ENCODE data around the gene MTMR11.
"Not testable (repeated sequence)": the region's sequence is repeated elsewhere in the genome, so short reads cannot be mapped to it uniquely, and the experiment has no call there.

MTMR11 gene

DNA sequence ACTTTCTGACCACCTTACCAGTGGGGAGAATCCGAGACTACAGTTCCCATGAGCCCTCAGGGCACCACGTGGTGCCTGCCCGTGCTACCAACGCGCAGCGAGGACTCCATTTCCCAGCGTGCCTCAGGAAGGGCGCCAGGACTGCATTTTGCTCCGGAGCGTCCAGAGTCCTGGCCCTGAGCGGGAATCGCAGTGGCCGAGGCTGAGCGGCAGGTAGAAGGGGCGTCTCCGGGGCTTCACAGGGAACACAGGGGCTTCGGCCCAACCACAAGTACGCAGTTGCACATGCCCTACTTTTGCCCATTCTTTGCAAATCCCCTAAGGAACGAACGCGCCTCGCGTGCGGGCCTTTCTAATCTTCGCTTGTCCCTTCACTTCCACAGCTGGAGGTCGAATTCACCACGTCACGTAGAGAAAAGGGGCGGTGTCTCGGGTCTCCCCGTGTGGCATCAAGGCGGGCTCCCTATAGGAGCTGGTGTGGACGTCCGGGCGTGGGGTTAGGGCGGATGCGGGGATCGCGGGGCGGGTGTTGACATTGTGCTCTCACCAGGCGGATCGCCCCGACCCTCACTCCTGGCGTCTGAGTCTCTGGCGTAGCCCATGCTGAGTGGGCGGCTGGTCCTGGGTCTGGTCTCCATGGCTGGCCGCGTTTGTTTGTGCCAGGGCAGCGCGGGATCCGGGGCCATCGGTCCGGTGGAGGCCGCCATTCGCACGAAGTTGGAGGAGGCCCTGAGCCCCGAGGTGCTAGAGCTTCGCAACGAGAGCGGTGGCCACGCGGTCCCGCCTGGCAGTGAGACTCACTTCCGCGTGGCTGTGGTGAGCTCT lies 37.0 kb downstream of the MTMR11 start, which contains the start of gene BOLA1:
Gene BOLA1 (plus strand): TSS at position 109 of the 825 bp plus-strand sequence. CDS start 492 bp downstream, at position 601.
- peak; percentile 97 for DNase-seq (ENCODE audit: low spot score)

DNA sequence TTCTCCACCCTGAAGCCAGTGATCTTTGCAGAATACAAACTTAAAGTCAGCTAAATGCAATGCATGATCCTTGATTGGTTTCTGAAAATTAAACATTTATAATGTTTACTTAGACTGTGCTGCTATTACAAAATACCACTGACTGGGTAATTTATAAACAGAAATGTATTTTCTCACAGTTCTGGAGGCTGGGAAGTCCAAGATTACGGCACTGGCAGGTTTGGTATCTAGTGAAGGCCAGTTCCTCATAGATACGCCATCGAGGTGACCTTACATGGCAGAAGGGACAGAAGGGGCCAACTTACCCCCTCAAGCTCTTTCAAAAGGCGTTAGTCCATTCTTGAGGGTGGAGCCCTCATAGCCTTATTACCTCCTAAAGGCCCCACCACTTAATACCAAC lies 40.1 kb downstream of the MTMR11 start:
- DNase-seq (ENCODE audit: low spot score) = no peak

DNA sequence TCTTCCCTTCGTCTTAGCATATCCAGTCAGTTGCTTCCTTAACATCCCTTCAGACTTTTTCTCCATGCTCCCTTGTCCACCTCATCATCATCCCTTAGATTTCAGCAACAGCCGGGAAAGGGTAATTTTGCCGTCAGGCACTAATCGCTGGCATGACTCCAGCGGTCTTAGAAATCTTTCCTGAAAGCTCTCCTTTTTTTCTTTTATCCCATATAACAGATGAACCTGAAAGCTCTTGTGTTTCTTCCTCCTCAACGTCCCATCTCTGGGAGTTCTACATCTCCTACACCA lies 47.7 kb downstream of the MTMR11 start:
- no peak for DNase-seq (ENCODE audit: low spot score)

DNA sequence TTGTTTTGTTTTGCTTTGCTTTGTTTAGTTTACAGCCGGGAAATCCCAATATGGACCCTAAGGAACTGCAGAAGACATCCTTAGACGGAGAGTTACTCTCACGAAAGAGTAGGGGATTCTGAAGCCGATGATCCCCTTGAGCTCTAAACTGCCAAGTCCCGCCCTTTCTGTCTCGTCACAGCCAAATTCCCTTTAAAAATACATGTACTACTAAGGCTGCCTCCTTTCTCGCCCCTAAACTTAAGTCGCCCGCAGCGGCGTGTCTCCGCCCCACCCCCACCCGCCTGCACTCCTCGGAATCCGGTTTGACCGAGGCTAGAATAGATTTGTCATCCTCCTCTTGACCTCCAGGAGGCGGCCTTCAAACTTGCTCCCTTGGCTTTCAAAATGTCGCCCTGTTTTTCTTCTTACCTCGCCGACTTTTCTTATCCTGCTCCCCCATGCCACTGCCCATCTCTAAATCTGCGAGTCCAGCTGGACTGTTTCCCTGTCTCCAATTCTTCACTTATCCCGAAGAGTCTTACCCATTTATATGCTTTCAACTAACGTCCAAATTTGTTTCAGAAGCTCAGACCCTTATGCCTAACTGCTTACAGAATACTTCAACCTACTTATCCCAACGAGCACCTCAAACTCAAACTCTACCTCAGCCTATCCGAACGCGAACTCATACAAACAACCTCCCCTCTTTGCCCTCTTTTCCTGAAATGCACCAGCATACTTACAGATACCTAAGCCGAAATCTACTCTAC lies 48.3 kb downstream of the MTMR11 start:
- peak; percentile 84 for DNase-seq (ENCODE audit: low spot score)

DNA sequence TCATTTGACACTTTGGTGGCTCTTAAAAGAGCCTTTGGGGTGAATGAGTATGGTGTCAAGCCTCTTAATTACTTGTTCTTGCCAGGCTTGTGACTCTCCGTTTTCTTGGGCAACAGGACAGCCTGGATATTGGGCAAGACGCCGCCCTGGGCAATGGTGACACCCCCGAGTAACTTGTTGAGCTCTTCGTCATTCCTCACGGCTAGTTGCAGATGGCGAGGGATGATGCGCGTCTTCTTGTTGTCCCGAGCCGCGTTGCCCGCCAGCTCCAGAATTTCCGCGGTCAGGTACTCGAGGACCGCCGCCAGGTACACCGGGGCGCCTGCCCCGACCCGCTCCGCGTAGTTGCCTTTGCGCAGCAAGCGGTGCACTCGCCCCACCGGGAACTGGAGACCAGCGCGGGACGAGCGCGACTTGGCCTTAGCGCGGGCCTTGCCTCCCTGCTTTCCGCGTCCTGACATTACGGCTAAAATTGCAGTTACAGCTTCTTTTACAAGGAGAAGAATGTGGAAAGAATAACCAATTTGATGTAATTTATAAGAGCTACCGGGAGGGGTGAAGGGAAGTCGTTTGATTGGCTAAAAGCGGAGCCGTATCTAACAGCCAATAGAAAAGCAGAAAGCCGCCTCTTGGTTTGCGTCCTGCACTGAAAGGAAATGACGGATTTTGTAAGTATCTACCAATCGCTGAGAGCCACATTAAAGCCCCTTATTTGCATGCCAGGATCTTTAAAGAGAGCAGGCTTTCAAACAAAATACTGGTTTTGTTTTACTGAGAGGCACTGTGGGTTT lies 49.0 kb downstream of the MTMR11 start:
- DNase-seq (ENCODE audit: low spot score) = peak; percentile 98

DNA sequence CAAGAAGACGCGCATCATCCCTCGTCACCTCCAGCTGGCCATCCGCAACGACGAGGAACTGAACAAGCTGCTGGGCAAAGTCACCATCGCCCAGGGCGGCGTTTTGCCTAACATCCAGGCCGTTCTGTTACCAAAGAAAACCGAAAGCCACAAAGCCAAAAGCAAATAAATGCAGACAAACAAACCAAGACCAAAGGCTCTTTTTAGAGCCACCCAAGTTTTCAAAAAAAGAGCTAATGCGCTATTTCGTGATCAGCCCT lies 49.6 kb downstream of the MTMR11 start:
- DNase-seq (ENCODE audit: low spot score) = not testable (repeated sequence)

DNA sequence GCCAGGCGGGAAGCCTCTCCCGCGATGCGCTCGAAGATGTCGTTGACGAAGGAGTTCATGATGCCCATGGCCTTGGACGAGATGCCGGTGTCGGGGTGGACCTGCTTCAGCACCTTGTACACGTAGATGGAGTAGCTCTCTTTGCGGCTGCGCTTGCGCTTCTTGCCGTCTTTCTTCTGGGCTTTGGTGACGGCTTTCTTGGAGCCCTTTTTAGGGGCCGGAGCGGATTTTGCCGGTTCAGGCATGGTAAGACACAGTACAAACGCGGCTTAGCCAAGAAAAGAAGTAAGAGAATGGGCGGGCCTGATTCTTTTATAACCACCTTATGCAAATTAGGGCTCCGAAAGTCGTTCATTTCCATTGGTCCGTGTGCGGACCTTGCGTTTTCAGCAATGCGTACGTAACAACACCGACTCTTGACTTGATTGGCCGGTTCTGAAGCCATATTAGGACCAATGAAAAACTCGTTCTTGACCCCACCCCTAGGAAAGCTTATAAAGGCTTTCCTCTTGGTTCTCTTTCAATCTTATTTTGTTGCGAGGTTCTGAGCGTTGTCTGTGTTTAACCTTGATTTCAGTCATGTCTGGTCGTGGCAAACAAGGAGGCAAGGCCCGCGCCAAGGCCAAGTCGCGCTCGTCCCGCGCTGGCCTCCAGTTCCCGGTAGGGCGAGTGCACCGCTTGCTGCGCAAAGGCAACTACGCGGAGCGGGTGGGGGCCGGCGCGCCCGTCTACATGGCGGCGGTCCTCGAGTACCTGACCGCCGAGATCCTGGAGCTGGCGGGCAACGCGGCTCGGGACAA lies 50.1 kb downstream of the MTMR11 start:
- peak; percentile 99 for DNase-seq (ENCODE audit: low spot score)

DNA sequence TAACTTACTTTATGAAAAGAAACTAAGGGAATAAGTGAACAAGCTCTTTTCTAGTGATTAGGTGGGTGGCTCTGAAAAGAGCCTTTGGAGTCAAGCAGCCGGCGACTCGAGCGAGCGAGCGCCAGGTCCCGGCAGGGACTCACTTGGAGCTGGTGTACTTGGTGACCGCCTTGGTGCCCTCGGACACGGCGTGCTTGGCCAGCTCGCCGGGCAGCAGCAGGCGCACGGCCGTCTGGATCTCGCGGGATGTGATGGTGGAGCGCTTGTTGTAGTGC lies 50.6 kb downstream of the MTMR11 start:
- not testable (repeated sequence) for DNase-seq (ENCODE audit: low spot score)

DNA sequence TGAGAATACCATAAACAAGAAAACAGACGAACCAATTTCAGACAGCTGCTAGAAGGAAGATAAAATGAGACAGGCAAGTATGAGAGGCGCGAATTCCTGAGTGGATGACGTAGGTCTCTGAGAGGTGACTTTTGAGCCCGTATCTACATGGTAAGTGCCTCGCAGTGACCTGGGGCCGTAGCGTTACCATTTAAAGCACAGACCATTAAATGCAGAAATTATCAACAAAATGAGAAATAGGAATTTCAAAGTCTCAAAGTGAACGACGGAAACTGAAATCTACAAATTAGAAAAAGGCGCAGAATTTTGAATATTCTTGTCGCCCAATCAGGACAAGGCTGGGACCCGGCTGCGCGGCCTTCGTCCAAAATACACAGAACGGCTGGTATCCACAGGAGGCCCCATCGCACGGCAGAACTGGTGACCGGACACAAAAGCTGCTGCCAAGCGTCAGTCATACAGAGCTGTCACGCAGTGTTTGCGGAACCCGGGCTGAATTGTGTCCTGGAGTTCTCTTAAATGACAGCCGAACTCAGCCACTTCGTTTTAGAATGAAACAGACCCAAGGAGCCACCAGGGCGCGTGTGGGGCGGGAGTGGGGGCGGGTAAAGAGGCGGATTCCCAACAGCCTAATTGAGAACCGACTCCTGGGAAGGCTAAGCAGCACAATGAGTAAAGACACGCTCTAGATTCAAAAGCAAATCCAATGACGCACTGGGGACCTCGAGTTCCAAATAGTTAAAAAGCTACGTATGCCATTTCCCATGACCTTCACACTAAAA lies 51.1 kb downstream of the MTMR11 start:
- peak; percentile 86 for DNase-seq (ENCODE audit: low spot score)

DNA sequence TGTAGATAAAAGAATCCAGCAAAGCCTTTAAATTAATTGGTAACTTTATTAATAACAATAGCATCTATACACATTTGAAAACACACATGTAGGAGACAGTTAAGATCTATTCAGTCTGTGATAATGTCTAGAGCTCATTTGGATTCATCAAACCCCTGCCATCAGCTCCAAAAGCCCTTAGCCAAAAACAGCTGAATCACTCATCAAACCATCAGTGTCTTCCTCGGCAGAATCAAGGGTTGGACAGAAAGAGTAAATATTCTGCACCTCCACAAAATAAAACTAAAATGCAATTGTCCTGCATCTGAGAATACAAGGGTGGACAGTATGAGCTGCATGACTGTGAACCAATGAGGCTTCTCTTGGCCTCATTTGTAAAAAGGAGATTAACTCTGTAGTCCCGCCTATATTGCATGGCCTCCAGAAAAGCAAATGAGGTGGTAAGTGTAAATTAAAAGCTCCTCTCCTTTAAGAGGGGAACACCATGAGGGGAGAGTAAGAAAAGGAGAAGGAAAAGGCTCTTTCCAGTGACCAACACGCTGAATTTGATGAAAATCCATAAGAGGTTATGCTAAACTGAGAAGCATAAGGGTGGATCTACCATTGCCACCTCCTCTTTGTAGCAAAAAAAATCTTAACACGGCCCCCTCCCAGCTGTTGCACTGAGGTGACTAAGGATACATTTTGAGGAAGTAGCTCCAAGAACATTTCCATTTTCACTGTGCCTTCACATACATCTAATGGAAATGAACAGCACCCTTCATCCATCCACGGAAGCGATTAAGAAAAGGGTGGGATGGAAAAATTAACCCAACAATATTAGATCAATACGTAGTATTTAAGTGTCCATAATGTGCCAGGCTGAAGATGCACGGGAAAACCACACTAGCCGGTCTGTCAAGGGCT lies 52.0 kb downstream of the MTMR11 start:
- no peak for DNase-seq (ENCODE audit: low spot score)

DNA sequence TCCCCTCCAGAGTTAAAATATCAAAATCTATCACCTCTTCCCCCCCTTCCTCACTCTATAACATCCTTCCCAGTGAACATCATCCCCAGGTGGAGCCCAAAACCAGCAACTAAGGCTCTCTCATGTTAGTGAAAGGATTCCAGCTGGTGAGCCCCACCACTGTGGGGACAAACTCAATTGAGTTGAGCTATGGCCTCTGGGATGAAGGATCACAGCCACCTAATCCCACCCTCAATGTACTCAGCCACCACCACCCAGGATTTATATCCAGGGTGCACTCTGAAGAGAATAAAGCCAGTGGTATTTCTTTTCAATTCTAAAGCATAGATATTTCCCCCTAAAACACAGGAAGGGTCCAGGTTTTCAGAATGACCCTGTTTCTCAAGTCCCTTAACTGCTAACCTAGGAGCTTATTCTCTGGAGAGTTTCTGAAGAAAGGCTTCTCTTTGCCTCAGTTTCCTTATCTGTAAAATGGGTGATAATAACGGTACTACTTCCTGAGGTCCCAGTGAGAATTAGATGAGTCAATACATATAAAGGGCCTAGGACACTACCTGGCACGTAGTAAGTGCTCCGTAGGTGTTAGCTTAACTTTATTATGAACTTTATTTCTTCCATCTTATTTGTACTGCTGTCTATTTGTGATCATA lies 53.0 kb downstream of the MTMR11 start:
- DNase-seq (ENCODE audit: low spot score) = no peak

DNA sequence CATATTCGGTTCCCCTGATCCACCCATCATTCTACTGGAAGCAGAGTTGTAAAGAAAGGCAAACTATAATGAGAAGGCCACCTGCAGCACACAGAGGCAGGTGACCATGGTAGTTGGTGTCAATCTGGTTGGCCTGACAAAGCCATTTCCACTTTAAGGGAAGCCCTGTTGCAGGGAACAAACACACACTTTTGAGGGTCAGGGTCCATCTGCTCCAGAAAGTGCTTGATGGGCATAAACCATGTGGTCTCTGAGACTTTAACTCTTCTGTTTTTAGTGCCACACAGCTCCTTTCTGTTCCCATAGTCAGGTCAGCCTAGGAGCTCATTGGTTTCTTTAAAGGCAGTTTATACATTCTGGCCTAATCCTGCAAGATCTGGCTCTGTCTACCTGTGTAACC lies 54.8 kb downstream of the MTMR11 start:
- DNase-seq (ENCODE audit: low spot score) = no peak

DNA sequence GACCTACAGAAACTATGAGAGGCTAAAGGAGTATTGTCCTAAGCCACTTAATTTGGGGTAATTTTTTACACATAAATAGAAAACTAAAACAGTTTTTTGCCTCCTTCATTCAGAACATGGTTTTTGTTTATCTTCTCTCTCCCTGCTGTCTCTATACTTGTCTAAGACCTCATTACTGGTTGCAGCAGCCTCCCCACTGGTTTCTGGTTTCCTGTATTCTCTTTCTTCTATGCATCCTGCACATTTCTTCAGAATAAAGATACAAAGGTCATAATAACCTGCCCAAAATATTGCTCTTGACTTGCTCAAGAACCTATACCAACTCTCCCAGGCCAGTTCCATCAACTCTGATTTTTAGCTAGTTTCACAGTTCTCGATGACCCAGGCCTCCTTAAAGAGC lies 57.1 kb downstream of the MTMR11 start:
- no peak for DNase-seq (ENCODE audit: low spot score)

Measured in Ammon's horn (tissue), 1 donor.